Stomach (tissue), 9 donors: ENCODE measurements around the gene ZNF24. TPM values are rescaled to one million over a fixed set of nuclear protein-coding genes. Genes with fewer than 3 reads are reported as not detected.

Source experiments
- DNase-seq, 2 donors: peaks; one replicate each; pipeline versions ENCODE4 v3.0.0 to v3.0.0-alpha.2; 2013 to 2019
- H3K27ac ChIP-seq, 5 donors: fragments of 200-600 bp in 4 of 5; sonication (generic) in 4 of 5; one replicate each; pipeline ENCODE4 v1.5.1; 2013 to 2019; ENCODE audit warnings: mild to moderate bottlenecking in 1 of 5, moderate library complexity in 1 of 5
- H3K27me3 ChIP-seq, 3 donors: fragments of 200-600 bp; sonication (generic); one replicate each; pipeline ENCODE4 v1.5.1; 2017 to 2019; ENCODE audit warnings: mixed run types in 1 of 3
- H3K36me3 ChIP-seq, 4 donors: fragments of 200-600 bp; sonication (generic); 1 replicate in 3 of 4; 2 replicates in 1 of 4; pipeline ENCODE4 v1.5.1; 2016 to 2019
- H3K4me1 ChIP-seq, 4 donors: fragments of 200-600 bp; sonication (generic); one replicate each; pipeline ENCODE4 v1.5.1; 2016 to 2019
- H3K4me3 ChIP-seq, 4 donors: fragments of 200-600 bp; sonication (generic) in 3 of 4; one replicate each; pipeline ENCODE4 v1.5.1; 2016 to 2019; ENCODE audit warnings: mild to moderate bottlenecking in 1 of 4
- H3K9me3 ChIP-seq, 4 donors: fragments of 200-600 bp; sonication (generic); one replicate each; pipeline ENCODE4 v1.5.1; 2016 to 2019
- CTCF ChIP-seq, 7 experiments: fragments of 450-650 bp in 4 of 7; fragments of 200-600 bp in 3 of 7; sonication (generic) in 3 of 7; IDR thresholded peaks; one replicate each; pipeline ENCODE4 v1.5.1; 2016 to 2019; ENCODE audit warnings: antibody characterized with exemption in 7 of 7, control low read depth in 2 of 7, mild to moderate bottlenecking in 1 of 7
- EP300 ChIP-seq: sonication (generic); formaldehyde crosslinking; IDR thresholded peaks from one replicate; pipeline ENCODE4 v1.6.1; 2017; ENCODE audit warnings: antibody characterized with exemption
- POLR2A ChIP-seq, 4 donors: fragments of 450-650 bp; IDR thresholded peaks; one replicate each; pipeline ENCODE4 v1.6.1; 2016; ENCODE audit warnings: antibody characterized with exemption in 4 of 4, control low read depth in 2 of 4, mild to moderate bottlenecking in 1 of 4, moderate library complexity in 1 of 4
- POLR2AphosphoS5 ChIP-seq, 3 donors: sonication (generic); formaldehyde crosslinking; IDR thresholded peaks; one replicate each; pipeline ENCODE4 v1.6.1; 2016; ENCODE audit warnings: antibody characterized with exemption in 3 of 3
- WGBS, 5 donors: extraction: QIAGEN DNeasy Blood & Tissue Kit in 3 of 5; methylation state at CpG; one replicate each; pipeline versions ENCODE4 v1.1.5 to v1.1.7; 2013 to 2018; 5-methylcytosine and 5-hydroxymethylcytosine counted together
- intact Hi-C: fragments of 100-400 bp; cut with DNase I; formaldehyde crosslinking; loops from one replicate; pipeline ENCODE4 v1.15.1; 2023; ENCODE audit warnings: low total_unique reads
- polyA plus RNA-seq, 3 donors: library from polyadenylated mRNA; stranded (reverse); fragments of 200-250 nt; gene quantifications; one replicate each; pipeline ENCODE4 v1.2.3, GENCODE V29; 2013
- total RNA-seq, 5 donors: library from RNA; depleted of rRNA; stranded (reverse); fragments of >200 nt; gene quantifications; one replicate each; pipeline versions ENCODE4 v1.1.0 to v1.2.3, GENCODE V29; 2014 to 2016
- donor health status: healthy with polysubstance abuse.
- donor health status: Bipolar disorder and iron deficiency.
- donor health status: healthy.

The ZNF24 gene
- total and polyA plus RNA-seq, 8 donors = 10.5 to 76.2 (median 29.5) TPM

- peaks cover 4 to 11% (median 9%) of the 10 kb centered on the region in 4 donors for H3K9me3 ChIP-seq
- no peak overlapping the region for H3K27ac ChIP-seq
- H3K27me3 ChIP-seq = no peaks in the 10 kb centered on the region
- WGBS, 5 donors = 75 to 92% (median 80%) methylated on average over 2 of the region's 2 CpGs
- no peaks in the 10 kb centered on the region for H3K36me3 ChIP-seq
- H3K4me1 ChIP-seq = peaks cover 0 to 5% (median 0%) of the 10 kb centered on the region in 4 donors
- DNase-seq = no peak
- no peak for TF ChIP-seq POLR2AphosphoS5 (IDR thresholded peaks at IDR 0.05)
- no peak for TF ChIP-seq EP300
- no peak for TF ChIP-seq CTCF (IDR thresholded peaks at IDR 0.05)
- TF ChIP-seq POLR2A (IDR thresholded peaks at IDR 0.05) = no peak
- no peak overlapping the region for H3K4me3 ChIP-seq
- intact Hi-C loops = no loop called here
These were observed 8.1 kb upstream of the ZNF24 start for GRCh38 chr18:35352283-35352682.

DNA sequence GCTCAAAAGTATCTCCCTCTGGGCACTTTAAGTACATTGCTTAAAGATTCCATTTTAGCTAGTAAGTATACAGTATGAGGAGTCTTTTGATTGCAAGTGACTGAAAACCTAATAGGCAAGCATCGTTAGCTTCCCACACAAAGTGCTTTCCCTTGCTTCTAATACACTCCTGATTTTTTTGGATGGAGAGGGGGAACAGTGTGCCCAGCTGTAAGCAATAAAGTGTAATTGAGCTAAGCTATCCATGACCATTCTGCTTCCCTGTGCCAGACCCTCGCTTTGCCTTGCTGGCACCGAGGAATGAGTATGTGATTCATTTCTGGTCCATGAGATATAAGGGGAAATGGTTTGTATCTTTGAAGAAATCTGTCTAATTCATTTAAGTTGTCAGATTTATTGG, 3.8 kb upstream of the ZNF24 start:
- WGBS, 5 donors = 83 to 94% (median 93%) methylated on average over 3 of the region's 3 CpGs
- Histone ChIP-seq H3K9me3 (peaks cover 4 to 11% (median 9%) of the 10 kb centered on the region in 4 donors), H3K27ac (no peak overlapping the region), H3K4me3 (no peak overlapping the region), H3K4me1 (peaks cover 16 to 23% (median 20%) of the 10 kb centered on the region in 4 donors), H3K27me3 (no peaks in the 10 kb centered on the region), H3K36me3 (no peaks in the 10 kb centered on the region)
- TF ChIP-seq CTCF (IDR thresholded peaks at IDR 0.05) (no peak), POLR2AphosphoS5 (IDR thresholded peaks at IDR 0.05) (no peak), EP300 (no peak), POLR2A (IDR thresholded peaks at IDR 0.05) (no peak)
- no peak for DNase-seq
- intact Hi-C loops = no loop called here

DNA sequence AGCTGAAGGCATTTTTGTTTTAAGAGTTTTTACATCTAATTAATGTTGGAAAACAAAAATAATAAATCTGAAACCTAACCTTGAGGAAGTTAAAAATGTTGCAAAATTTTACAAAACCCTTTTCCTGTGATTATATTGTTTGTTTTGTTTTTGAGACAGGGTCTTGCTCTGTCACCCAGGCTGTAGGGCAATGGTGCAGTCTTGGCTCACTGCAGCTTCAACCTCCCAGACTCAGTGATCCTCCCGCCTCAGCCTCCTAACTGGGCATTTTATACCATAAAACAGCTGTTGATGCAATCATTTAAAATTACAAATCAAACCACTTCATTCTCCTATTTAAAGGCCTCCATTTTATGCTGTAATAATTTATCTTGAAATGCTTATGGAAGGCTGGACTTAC, 1.7 kb upstream of the ZNF24 start:
- intact Hi-C loops = no loop called here
- WGBS, 5 donors = 71 to 86% (median 76%) methylated on average over 1 of the region's 1 CpG
- Histone ChIP-seq H3K27me3 (no peaks in the 10 kb centered on the region), H3K4me1 (peaks cover 29 to 44% (median 39%) of the 10 kb centered on the region in 4 donors), H3K9me3 (no peaks in the 10 kb centered on the region), H3K27ac (peak overlapping the region; percentile 78 to 100 (median 99)), H3K4me3 (no peak overlapping the region), H3K36me3 (peaks cover 0 to 4% (median under 1%) of the 10 kb centered on the region in 4 donors)
- TF ChIP-seq POLR2A (IDR thresholded peaks at IDR 0.05) = no peak
- no peak for TF ChIP-seq EP300
- TF ChIP-seq CTCF (IDR thresholded peaks at IDR 0.05) = no peak
- no peak for TF ChIP-seq POLR2AphosphoS5 (IDR thresholded peaks at IDR 0.05)
- DNase-seq = no peak

DNA sequence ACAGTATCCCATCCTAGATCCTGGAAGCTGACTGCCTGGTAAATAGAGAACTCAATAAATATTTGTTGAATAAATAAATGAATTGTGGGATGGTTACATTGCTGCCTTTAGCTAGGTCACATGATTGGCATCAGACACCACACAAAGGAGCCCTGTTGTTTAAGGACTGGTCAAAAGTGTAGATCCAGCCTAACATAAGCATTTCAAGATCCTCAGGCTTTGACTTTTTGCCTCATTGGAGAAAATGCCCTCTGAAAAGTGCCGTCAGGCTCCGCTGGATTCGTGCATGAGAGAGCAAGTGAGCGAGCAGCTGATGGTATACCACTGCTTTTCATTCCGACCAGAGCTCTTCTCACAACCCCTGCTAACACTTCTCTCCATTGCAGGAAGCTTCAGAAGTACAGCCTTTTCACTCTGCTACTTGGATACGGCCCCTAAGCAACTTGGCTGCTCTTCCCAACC, 1.3 kb upstream of the ZNF24 start:
- H3K27ac ChIP-seq = peak overlapping the region; percentile 78 to 100 (median 99)
- H3K27me3 ChIP-seq = no peaks in the 10 kb centered on the region
- WGBS, 5 donors = 15 to 33% (median 21%) methylated on average over 6 of the region's 6 CpGs
- intact Hi-C loops = no loop called here
- H3K36me3 ChIP-seq = peaks cover 0 to 7% (median 4%) of the 10 kb centered on the region in 4 donors
- H3K4me1 ChIP-seq = peaks cover 29 to 48% (median 41%) of the 10 kb centered on the region in 4 donors
- TF ChIP-seq POLR2A (IDR thresholded peaks at IDR 0.05) (no peak), CTCF (IDR thresholded peaks at IDR 0.05) (no peak), EP300 (no peak), POLR2AphosphoS5 (IDR thresholded peaks at IDR 0.05) (no peak)
- peak overlapping the region in 2 of 4 donors; percentile 9 to 68 for H3K4me3 ChIP-seq
- H3K9me3 ChIP-seq = no peaks in the 10 kb centered on the region
- DNase-seq = peak; percentile 28 to 77
